Progenitor cell of endocrine pancreas (in vitro differentiated cells): ENCODE results near the gene INPP5E. TPM values are rescaled to one million over a fixed set of nuclear protein-coding genes. Genes with fewer than 3 reads are reported as not detected.

Source experiments
- DNase-seq: peaks from one replicate; pipeline ENCODE4 v3.0.0; 2021; ENCODE audit warnings: low spot score; ENCODE audit not compliant: unreplicated experiment
- H3K27ac Mint-ChIP-seq: 2 replicates; pipeline ENCODE4 v1.8.0; 2021; ENCODE audit warnings: mild to moderate bottlenecking, moderate library complexity, mixed read lengths
- H3K27me3 Mint-ChIP-seq: 2 replicates; pipeline ENCODE4 v1.8.0; 2021; ENCODE audit warnings: mixed read lengths
- H3K36me3 Mint-ChIP-seq: 2 replicates; pipeline ENCODE4 v1.8.0; 2022; ENCODE audit warnings: mixed read lengths; ENCODE audit not compliant: insufficient read depth
- H3K4me1 Mint-ChIP-seq: 2 replicates; pipeline ENCODE4 v1.8.0; 2021; ENCODE audit warnings: low read depth, mixed read lengths
- H3K4me3 Mint-ChIP-seq: 2 replicates; pipeline ENCODE4 v1.8.0; 2021; ENCODE audit warnings: low read depth, mild to moderate bottlenecking, moderate library complexity, mixed read lengths
- H3K9me3 Mint-ChIP-seq: 2 replicates; pipeline ENCODE4 v1.8.0; 2021; ENCODE audit warnings: low read depth, mixed read lengths
- CTCF ChIP-seq: fragments of 200-600 bp; sonication (generic); IDR thresholded peaks from one replicate; pipeline ENCODE4 v1.5.0; 2021; ENCODE audit warnings: antibody characterized with exemption, mild to moderate bottlenecking; ENCODE audit not compliant: unreplicated experiment
- total RNA-seq: library from RNA; stranded (reverse); gene quantifications from 2 replicates; pipeline ENCODE4 v1.2.1, GENCODE V29; 2021

INPP5E gene
- total RNA-seq, 1 donor from 2014 or later, result 25.1 TPM

GRCh38 chr9:136404801-136405136, 34.9 kb downstream of the INPP5E start:
- no peak overlapping the region for H3K27ac Mint-ChIP-seq
- H3K36me3 Mint-ChIP-seq, result peaks cover 12% of the 10 kb centered on the region
- no peaks in the 10 kb centered on the region for H3K27me3 Mint-ChIP-seq
- H3K9me3 Mint-ChIP-seq, result no peaks in the 10 kb centered on the region
- no peak for TF ChIP-seq CTCF
- DNase-seq, result no peak
- no peak overlapping the region for H3K4me3 Mint-ChIP-seq
- H3K4me1 Mint-ChIP-seq, result peaks cover 8% of the 10 kb centered on the region

- H3K27me3 Mint-ChIP-seq, result no peaks in the 10 kb centered on the region
- no peak for TF ChIP-seq CTCF
- peaks cover 12% of the 10 kb centered on the region for H3K36me3 Mint-ChIP-seq
- H3K4me1 Mint-ChIP-seq, result peaks cover 4% of the 10 kb centered on the region
- H3K9me3 Mint-ChIP-seq, result no peaks in the 10 kb centered on the region
- no peak overlapping the region for H3K4me3 Mint-ChIP-seq
- H3K27ac Mint-ChIP-seq, result no peak overlapping the region
- no peak for DNase-seq
Observed at GRCh38 chr9:136403915-136404800, 35.5 kb downstream of the INPP5E start.

GRCh38 chr9:136403538-136403914, 36.1 kb downstream of the INPP5E start:
- no peak for TF ChIP-seq CTCF
- Mint-ChIP-seq H3K4me3 (no peak overlapping the region), H3K27ac (no peak overlapping the region), H3K4me1 (peaks cover 9% of the 10 kb centered on the region), H3K36me3 (peaks cover 8% of the 10 kb centered on the region), H3K9me3 (no peaks in the 10 kb centered on the region), H3K27me3 (no peaks in the 10 kb centered on the region)
- DNase-seq, result no peak

GRCh38 chr9:136402067-136402466, 37.6 kb downstream of the INPP5E start:
- Mint-ChIP-seq H3K4me3 (no peak overlapping the region), H3K9me3 (no peaks in the 10 kb centered on the region), H3K27me3 (no peaks in the 10 kb centered on the region), H3K4me1 (peaks cover 10% of the 10 kb centered on the region), H3K27ac (no peak overlapping the region), H3K36me3 (peaks cover 8% of the 10 kb centered on the region)
- TF ChIP-seq CTCF, result no peak
- DNase-seq, result no peak

GRCh38 chr9:136401173-136401922, 38.3 kb downstream of the INPP5E start:
- DNase-seq, result no peak
- Mint-ChIP-seq H3K9me3 (no peaks in the 10 kb centered on the region), H3K27me3 (no peaks in the 10 kb centered on the region), H3K27ac (no peak overlapping the region), H3K4me3 (peak overlapping the region; percentile 38), H3K36me3 (peaks cover 12% of the 10 kb centered on the region), H3K4me1 (peaks cover 10% of the 10 kb centered on the region)
- no peak for TF ChIP-seq CTCF
